HepG2 (cell line): ENCODE results near the gene CAD. TPM values are rescaled to one million over a fixed set of nuclear protein-coding genes. Genes with fewer than 3 reads are reported as not detected.
A peak's percentile ranks its signal among the peaks of the same experiment; 100 is the strongest.

Experiments used
- GABPA ChIP-seq, 2 experiments: IDR thresholded peaks; 2 replicates each; pipeline ENCODE4 v1.6.1; 2011 to 2016; ENCODE audit warnings: low read depth in 2 of 2, low read length in 1 of 2, missing biosample characterization in 1 of 2, missing genetic modification characterization in 1 of 2
- HNRNPH1 ChIP-seq: fragments of 200-400 bp; formaldehyde crosslinking; optimal IDR thresholded peaks from 2 replicates; pipeline ENCODE3; 2017; ENCODE audit warnings: mild to moderate bottlenecking, low read depth, low read length
- IKZF5 ChIP-seq: IDR thresholded peaks from 2 replicates; pipeline ENCODE4 v1.6.1; 2018; ENCODE audit warnings: missing genetic modification reagents, mild to moderate bottlenecking, missing compliant biosample characterization
- MXD1 ChIP-seq: sonication (generic); formaldehyde crosslinking; IDR thresholded peaks from 2 replicates; pipeline ENCODE4 v1.4.0; 2020; ENCODE audit warnings: mild to moderate bottlenecking, missing genetic modification reagents
- MYNN ChIP-seq: sonication (generic); formaldehyde crosslinking; IDR thresholded peaks from 2 replicates; pipeline ENCODE4 v1.4.0; 2020; ENCODE audit warnings: mild to moderate bottlenecking, low read depth, missing genetic modification reagents
- POLR2A ChIP-seq, 2 experiments: IDR thresholded peaks; 2 replicates each; pipeline ENCODE4 v1.6.1; 2011; ENCODE audit warnings: low read depth in 2 of 2, low read length in 2 of 2, mild to moderate bottlenecking in 1 of 2, moderate library complexity in 1 of 2; ENCODE audit not compliant: insufficient read depth in 1 of 2
- RARA ChIP-seq: IDR thresholded peaks from 2 replicates; pipeline ENCODE4 v1.6.1; 2016; ENCODE audit warnings: missing genetic modification reagents, missing compliant biosample characterization
- SIX1 ChIP-seq: sonication (generic); formaldehyde crosslinking; IDR thresholded peaks from 2 replicates; pipeline ENCODE4 v1.4.0; 2020; ENCODE audit warnings: missing genetic modification reagents, borderline replicate concordance
- SMAD9 ChIP-seq: sonication (generic); formaldehyde crosslinking; IDR thresholded peaks from 2 replicates; pipeline ENCODE4 v1.5.1; 2020; ENCODE audit warnings: mild to moderate bottlenecking, missing genetic modification reagents
- SMYD3 ChIP-seq: sonication (generic); formaldehyde crosslinking; IDR thresholded peaks from 2 replicates; pipeline ENCODE4 v1.8.1; 2023; ENCODE audit warnings: mild to moderate bottlenecking, missing genetic modification reagents
- TBP ChIP-seq: sonication (generic); formaldehyde crosslinking; IDR thresholded peaks from 2 replicates; pipeline ENCODE4 v1.5.0; 2020; ENCODE audit warnings: missing genetic modification reagents
- USF2 ChIP-seq, 2 experiments: sonication (generic) in 1 of 2; formaldehyde crosslinking in 1 of 2; IDR thresholded peaks; 2 replicates each; pipeline versions ENCODE4 v1.5.1 to v1.6.1; 2011 to 2020; ENCODE audit warnings: borderline replicate concordance in 1 of 2, low read depth in 1 of 2, low read length in 1 of 2, mild to moderate bottlenecking in 1 of 2, missing genetic modification reagents in 1 of 2, moderate library complexity in 1 of 2
- ZNF18 ChIP-seq: sonication (generic); formaldehyde crosslinking; IDR thresholded peaks from 2 replicates; pipeline ENCODE4 v1.8.0; 2022; ENCODE audit warnings: mild to moderate bottlenecking, missing genetic modification reagents; ENCODE audit not compliant: insufficient replicate concordance
- ZNF180 ChIP-seq: sonication (generic); formaldehyde crosslinking; IDR thresholded peaks from 2 replicates; pipeline ENCODE4 v1.4.0; 2020; ENCODE audit warnings: low read depth, missing genetic modification reagents, borderline replicate concordance
- ZNF274 ChIP-seq: sonication (generic); formaldehyde crosslinking; IDR thresholded peaks from 2 replicates; pipeline ENCODE4 v1.5.1; 2020; ENCODE audit warnings: mild to moderate bottlenecking, missing genetic modification reagents
- ZNF275 ChIP-seq: sonication (generic); formaldehyde crosslinking; IDR thresholded peaks from 2 replicates; pipeline ENCODE4 v1.8.0; 2022; ENCODE audit warnings: missing genetic modification reagents, mild to moderate bottlenecking, inconsistent platforms, borderline replicate concordance
- ZNF605 ChIP-seq: sonication (generic); formaldehyde crosslinking; IDR thresholded peaks from 2 replicates; pipeline ENCODE4 v1.8.0; 2022; ENCODE audit warnings: mild to moderate bottlenecking, missing genetic modification reagents
- ZNF678 ChIP-seq: sonication (generic); formaldehyde crosslinking; IDR thresholded peaks from 2 replicates; pipeline ENCODE4 v1.4.0; 2020; ENCODE audit warnings: mild to moderate bottlenecking, missing genetic modification reagents
- polyA plus RNA-seq, 8 experiments: library from polyadenylated mRNA; depleted of rRNA in 3 of 8; stranded (reverse) in 7 of 8; unstranded in 1 of 8; fragments of >200 nt; fragmentation: Illumina TruSeq in 4 of 8; extraction: Trizol in 4 of 8; gene quantifications; 2 replicates each; pipeline versions ENCODE4 v1.2.1 to v1.2.3, GENCODE V29; 2011 to 2016; ENCODE audit warnings: low read depth in 4 of 8, missing spikeins in 1 of 8, mixed read lengths in 1 of 8; ENCODE audit not compliant: insufficient read depth in 1 of 8
- total RNA-seq, 5 experiments: library from RNA; depleted of rRNA; stranded (reverse); fragments of >200 nt; fragmentation: Illumina TruSeq; extraction: Trizol; gene quantifications; 2 replicates each; pipeline ENCODE4 v1.2.3, GENCODE V29; 2016; ENCODE audit warnings: low read depth in 1 of 5

The CAD gene
- total and polyA plus RNA-seq, 2 of the 13 experiments (the other 11 are each of a cell fraction or from before 2014, with no cell fraction given) = 21.7 to 37.0 TPM

DNA sequence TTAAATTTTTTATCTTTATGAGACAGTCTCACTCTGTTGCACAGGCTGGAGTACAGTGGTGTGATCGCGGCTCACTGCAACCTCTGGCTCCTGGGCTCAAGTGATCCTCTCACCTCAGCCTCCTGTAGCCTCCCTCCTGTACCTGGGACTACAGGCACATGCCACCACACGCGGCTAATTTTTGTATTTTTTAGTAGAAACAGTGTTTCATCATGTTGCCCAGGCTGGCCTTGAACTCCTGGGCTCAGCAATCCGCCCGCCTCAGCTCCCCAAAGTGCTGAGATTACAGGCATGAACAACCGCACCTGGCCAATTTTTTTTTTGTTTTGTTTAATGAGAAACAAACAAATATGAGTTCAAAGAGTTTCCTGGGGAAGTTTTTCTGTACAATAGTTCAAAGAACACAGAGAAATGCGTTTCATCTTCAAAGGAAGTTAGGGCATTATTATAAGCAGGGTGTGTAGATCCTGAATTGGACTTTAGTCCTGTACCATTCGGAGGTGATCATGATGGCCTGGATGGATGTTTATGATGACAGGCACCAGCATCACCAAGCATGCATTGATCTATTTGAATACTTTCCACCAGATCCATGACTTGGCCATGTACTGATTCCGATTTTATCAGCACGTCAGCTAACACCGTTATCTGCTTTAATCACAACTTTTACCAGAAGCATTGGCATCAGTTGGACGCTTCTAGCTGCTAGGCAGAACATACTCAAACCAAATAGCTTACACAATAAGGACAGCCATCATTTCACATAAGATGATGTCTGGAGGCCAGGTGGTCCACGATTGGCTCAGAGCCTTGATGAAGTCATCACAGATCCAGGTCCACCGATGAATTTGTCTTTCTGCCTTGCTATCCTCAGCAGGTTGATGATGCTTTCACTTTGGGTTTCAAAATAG is 39.5 kb upstream of the CAD start (continued):
- TF ChIP-seq HNRNPH1 (no peak), SMYD3 (CRISPR knock-in tag) (0 out of 2 replicates have a peak, but pooled peaks have one; percentile 92), IKZF5 (CRISPR knock-in tag) (peak; percentile 98; the same call in 1 of the 2 replicates), TBP (no peak), GABPA (IDR thresholded peaks at IDR 0.05; ENCODE audit: low read depth, low read length) (no peak), GABPA (CRISPR knock-in tag; IDR thresholded peaks at IDR 0.05; ENCODE audit: low read depth) (peak; percentile 68; the same call in 1 of the 2 replicates), MXD1 (CRISPR knock-in tag) (peak; percentile 58; the same call in 1 of the 2 replicates), ZNF275 (CRISPR knock-in tag) (0 out of 2 replicates have a peak, but pooled peaks have one; percentile 40), POLR2A (IDR thresholded peaks at IDR 0.05; ENCODE audit: insufficient read depth in 1 of 2, low read depth in 2 of 2, low read length in 2 of 2) (peak in 1 of 2 experiments; percentile 40; a peak in 1 of 4 replicates), ZNF180 (CRISPR knock-in tag) (no peak), RARA (CRISPR knock-in tag) (peak; percentile 97), SIX1 (CRISPR knock-in tag) (peak; percentile 80), MYNN (CRISPR knock-in tag) (no peak), SMAD9 (CRISPR knock-in tag) (no peak), ZNF678 (CRISPR knock-in tag) (peak; percentile 64; the same call in 1 of the 2 replicates), ZNF605 (CRISPR knock-in tag) (peak; percentile 85), ZNF274 (CRISPR knock-in tag) (peak; percentile 60; the same call in 1 of the 2 replicates), USF2 (IDR thresholded peaks at IDR 0.05; ENCODE audit: low read depth, low read length) (no peak), USF2 (CRISPR knock-in tag; IDR thresholded peaks at IDR 0.05; ENCODE audit: borderline replicate concordance) (0 out of 2 replicates have a peak, but pooled peaks have one; percentile 29), ZNF18 (CRISPR knock-in tag) (peak; percentile 94)
